RWPE1 (cell line): ENCODE results near the gene TPSB2.

Experiments
- CTCF ChIA-PET: fragments of 350-600 bp; sonication (Branson Sonifier 250); formaldehyde crosslinking; extraction: SDS; loops from one replicate; lab custom pipeline; 2021; lab: Yijun Ruan, JAX
- POLR2A ChIA-PET: fragments of 400-600 bp; formaldehyde crosslinking; extraction: SDS; loops from one replicate; lab custom pipeline; 2020; ENCODE audit warnings: antibody characterized with exemption; ENCODE audit not compliant: low non-redundant PET; lab: Yijun Ruan, JAX
- DNase-seq: peaks from one replicate; pipeline ENCODE4 v3.0.0; 2012; ENCODE audit warnings: low spot score
- H3K27ac ChIP-seq: fragments of 450-650 bp; 2 replicates; pipeline ENCODE4 v1.5.1; 2017
- TF ChIP-seq, protein P1 (sequence below): fragments of 450-650 bp; conservative IDR thresholded peaks from 2 replicates; pipeline ENCODE4 v1.5.1; 2017; ENCODE audit warnings: low read depth, mild to moderate bottlenecking

TPSB2 gene

DNA sequence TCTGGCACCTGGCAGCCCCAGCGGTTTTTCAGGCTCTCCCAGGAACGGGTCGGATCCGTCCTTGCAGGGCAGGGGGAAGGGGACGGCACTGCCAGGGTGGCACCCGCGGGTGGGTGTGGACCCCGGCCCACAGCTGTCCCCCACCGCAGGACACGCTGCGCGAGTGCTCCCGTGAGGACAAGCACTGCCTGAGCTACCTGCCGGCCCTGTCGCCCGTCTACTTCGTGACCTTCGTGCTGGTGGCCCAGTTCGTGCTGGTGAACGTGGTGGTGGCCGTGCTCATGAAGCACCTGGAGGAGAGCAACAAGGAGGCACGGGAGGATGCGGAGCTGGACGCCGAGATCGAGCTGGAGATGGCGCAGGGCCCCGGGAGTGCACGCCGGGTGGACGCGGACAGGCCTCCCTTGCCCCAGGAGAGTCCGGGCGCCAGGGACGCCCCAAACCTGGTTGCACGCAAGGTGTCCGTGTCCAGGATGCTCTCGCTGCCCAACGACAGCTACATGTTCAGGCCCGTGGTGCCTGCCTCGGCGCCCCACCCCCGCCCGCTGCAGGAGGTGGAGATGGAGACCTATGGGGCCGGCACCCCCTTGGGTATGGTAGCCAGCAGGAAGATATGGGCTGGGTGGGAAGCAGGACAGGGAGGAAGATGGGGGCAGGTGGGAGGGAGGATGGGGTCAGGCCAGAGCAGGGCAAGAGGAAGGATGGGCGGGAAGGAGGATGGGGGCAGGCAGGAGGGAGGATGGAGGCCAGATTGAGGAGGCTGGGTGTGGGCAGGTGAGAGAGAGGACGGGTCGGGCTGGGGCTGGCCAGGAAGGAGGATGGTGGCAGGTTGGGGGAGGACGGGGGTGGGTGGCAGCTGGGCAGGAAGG lies 11.7 kb downstream of the TPSB2 start:
- ChIA-PET POLR2A (no interaction called here), CTCF (interaction anchor here (0.6 kb wide), 1 partner anchor 145 kb away, joined by 4 read pairs; no protein-coding TSS in a partner anchor)
- no peak for DNase-seq
- H3K27ac ChIP-seq, result no peak overlapping the region
- TF ChIP-seq, protein P1, sequence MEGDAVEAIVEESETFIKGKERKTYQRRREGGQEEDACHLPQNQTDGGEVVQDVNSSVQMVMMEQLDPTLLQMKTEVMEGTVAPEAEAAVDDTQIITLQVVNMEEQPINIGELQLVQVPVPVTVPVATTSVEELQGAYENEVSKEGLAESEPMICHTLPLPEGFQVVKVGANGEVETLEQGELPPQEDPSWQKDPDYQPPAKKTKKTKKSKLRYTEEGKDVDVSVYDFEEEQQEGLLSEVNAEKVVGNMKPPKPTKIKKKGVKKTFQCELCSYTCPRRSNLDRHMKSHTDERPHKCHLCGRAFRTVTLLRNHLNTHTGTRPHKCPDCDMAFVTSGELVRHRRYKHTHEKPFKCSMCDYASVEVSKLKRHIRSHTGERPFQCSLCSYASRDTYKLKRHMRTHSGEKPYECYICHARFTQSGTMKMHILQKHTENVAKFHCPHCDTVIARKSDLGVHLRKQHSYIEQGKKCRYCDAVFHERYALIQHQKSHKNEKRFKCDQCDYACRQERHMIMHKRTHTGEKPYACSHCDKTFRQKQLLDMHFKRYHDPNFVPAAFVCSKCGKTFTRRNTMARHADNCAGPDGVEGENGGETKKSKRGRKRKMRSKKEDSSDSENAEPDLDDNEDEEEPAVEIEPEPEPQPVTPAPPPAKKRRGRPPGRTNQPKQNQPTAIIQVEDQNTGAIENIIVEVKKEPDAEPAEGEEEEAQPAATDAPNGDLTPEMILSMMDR, result no peak

DNA sequence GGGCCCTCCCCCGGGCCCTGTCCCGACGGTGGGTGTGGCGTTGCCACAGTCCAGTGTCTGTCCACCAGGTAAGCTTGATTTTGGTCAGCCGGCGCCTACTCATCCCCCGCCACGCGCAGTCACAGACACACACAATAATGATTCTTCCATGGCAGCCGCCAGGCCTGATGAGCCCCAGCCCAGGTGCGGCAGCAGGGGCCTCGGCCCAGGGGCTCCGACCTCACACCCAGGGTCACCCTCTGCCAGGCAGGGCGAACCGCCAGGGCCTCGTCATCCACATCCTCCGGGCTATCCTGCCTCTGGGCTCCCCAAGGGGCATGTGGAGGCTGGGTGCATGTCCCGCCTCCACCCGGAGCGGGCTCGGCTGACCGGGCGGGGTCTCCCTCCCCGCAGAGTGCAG lies 12.5 kb downstream of the TPSB2 start:
- no peak overlapping the region for H3K27ac ChIP-seq
- POLR2A ChIA-PET, result no interaction called here
- no peak for DNase-seq
- CTCF ChIA-PET, result no interaction called here
- TF ChIP-seq, protein P1, result no peak

DNA sequence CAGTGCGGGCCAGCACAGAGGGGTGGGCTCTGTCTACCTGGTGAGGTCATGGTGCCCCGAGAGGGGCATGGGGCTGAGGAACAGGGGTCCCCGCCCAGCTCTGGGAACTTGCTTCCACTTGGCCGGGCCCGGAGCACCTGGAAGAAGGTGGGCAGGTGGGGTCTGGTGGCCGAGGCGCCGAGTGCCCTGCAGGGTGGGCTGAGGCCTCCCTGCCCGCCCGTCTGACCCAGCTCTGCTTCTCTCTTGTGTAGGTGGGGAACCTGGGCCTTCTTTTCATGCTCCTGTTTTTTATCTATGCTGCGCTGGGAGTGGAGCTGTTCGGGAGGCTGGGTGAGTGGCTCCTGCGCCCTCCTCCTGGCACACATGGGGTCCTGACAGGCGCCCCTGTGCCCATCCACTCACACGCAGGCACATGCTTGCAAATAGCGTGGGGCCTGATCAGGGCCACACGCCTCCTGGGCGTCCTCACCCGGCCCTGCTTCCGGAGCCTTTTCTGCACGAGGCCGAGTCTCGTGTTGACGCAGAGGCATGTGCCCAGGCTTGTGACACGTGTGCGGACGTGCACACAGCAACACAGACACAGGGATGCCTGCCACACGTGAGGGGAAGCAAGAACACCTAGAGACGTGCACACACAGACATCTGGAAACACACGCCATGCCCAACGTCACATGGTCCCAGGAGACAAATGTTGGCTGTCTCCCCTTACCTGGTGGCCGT lies 13.1 kb downstream of the TPSB2 start:
- no peak overlapping the region for H3K27ac ChIP-seq
- CTCF ChIA-PET, result no interaction called here
- POLR2A ChIA-PET, result no interaction called here
- TF ChIP-seq, protein P1, result no peak
- DNase-seq, result no peak

DNA sequence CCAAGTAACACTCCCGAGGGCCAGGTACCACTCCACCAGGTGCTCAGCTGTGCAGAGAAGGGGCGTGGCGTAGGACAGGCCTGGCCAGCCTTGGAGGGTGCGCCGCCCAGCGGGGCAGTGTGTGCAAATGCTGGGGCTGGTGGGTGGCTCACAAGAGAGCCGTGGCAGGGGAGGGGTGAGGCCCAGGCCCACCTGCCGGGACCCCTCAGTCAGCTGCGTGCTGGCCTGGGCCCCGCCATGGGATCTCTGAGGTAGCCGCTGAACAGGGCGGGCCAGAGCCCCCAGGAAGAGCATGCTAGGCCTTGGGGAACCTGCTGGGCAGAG lies 13.7 kb downstream of the TPSB2 start:
- no peak overlapping the region for H3K27ac ChIP-seq
- ChIA-PET POLR2A (no interaction called here), CTCF (no interaction called here)
- TF ChIP-seq, protein P1, result no peak
- no peak for DNase-seq

DNA sequence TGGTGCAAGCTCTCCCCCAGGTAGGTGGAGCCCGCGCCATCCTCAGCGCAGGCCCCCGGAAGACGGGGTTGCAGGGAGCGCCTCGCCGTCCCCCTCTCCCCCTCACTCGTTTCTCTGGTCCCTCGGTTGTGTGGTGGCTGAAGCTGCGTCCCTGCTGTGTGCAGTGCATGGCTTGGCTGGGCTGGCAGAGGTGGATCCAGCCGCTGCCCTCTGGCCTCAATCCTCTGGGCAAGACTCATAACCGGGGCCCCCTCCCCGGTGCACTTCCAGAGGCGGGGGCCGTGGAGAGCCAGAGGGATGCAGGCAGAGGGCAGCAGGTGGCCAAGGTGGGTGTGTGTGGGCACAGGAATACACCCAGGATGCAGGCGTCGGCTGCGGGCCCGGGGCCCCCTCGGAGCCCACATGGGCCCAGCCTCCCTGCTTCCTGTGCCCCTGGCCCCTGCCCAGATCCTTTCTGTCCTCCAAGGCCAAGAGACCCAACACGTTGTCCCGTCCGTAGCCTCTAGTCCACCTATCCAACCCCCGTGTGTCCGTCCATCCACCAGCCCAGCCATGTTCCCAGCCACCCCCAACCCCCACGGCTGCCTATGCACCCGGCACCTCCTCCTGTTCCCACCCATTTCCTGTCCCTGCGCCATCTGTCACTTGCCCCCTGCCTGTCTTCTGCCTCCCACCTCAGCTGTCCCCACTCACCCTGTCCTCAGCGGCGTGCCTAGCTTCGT lies 14.2 kb downstream of the TPSB2 start:
- DNase-seq, result no peak
- CTCF ChIA-PET, result no interaction called here
- TF ChIP-seq, protein P1, result no peak
- POLR2A ChIA-PET, result no interaction called here
- no peak overlapping the region for H3K27ac ChIP-seq

DNA sequence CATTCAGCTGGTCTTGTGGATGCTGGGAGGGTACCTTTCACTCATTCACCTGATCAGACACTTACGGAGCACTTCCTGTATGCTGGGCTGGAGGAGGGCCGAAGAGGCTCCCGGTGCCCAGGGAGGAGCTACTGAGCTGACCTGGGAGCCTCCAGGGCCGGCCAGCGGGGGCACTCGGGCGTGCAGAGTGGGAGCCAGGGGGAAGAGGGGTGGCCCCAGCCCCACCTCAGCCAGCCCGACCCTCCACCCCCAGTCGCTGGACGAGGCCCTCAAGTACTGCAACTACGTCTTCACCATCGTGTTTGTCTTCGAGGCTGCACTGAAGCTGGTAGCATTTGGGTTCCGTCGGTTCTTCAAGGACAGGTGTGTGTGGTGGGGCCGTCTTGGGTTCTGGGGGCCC lies 15.3 kb downstream of the TPSB2 start:
- ChIA-PET CTCF (no interaction called here), POLR2A (no interaction called here)
- TF ChIP-seq, protein P1, result no peak

More for the DNA sequence above, 15.3 kb downstream of the TPSB2 start:
- no peak overlapping the region for H3K27ac ChIP-seq
- DNase-seq, result no peak
